MM.1S (cell line): Measurements from ENCODE around the gene PEA15.

Experiments
- CTCF ChIP-seq: fragments of 300-600 bp; sonication (generic); IDR thresholded peaks from 2 replicates; pipeline ENCODE4 v1.5.1; 2016; ENCODE audit warnings: antibody characterized with exemption, low read length, mixed read lengths
- EZH2 ChIP-seq: fragments of 300-600 bp; sonication (generic); optimal IDR thresholded peaks from 2 replicates; pipeline ENCODE3; 2017; ENCODE audit warnings: low read depth, mild to moderate bottlenecking, antibody characterized with exemption, low read length, mixed read lengths

GRCh38 chr1:160220301-160220700 is 15.1 kb downstream of the PEA15 start:
- TF ChIP-seq CTCF (no peak), EZH2 (no peak)
